Kidney (tissue), 14 donors: Measurements from ENCODE around the gene CPN2. TPM values are rescaled to one million over a fixed set of nuclear protein-coding genes. Genes with fewer than 3 reads are reported as not detected.

Experiments
- DNase-seq, 5 donors: peaks; one replicate each; pipeline ENCODE4 v3.0.0-alpha.2; 2013 to 2020
- FAIRE-seq: peaks from 2 replicates; lab custom pipeline; 2012; peaks lifted over from hg19 to GRCh38; lab: Jason Lieb, UNC
- H3K27ac ChIP-seq, 2 donors: one replicate each; pipeline ENCODE4 v1.7.0; 2013; ENCODE audit warnings: low read depth in 2 of 2, low read length in 2 of 2, inconsistent platforms in 1 of 2
- H3K27me3 ChIP-seq: one replicate; pipeline ENCODE4 v1.7.1; 2013; ENCODE audit warnings: low read length, inconsistent platforms; ENCODE audit not compliant: control insufficient read depth, insufficient read depth
- H3K36me3 ChIP-seq, 3 donors: one replicate each; pipeline versions ENCODE4 v1.7.0 to v1.7.1; 2013; ENCODE audit warnings: low read length in 3 of 3, control low read depth in 1 of 3, inconsistent platforms in 1 of 3; ENCODE audit not compliant: insufficient read depth in 3 of 3, control insufficient read depth in 2 of 3
- H3K4me1 ChIP-seq, 3 donors: one replicate each; pipeline versions ENCODE4 v1.7.0 to v1.7.1; 2013; ENCODE audit warnings: low read length in 3 of 3, inconsistent platforms in 1 of 3, low read depth in 1 of 3; ENCODE audit not compliant: control insufficient read depth in 2 of 3, insufficient read depth in 2 of 3
- H3K4me3 ChIP-seq, 3 donors: one replicate each; pipeline versions ENCODE4 v1.7.0 to v1.8.1; 2013; ENCODE audit warnings: low read length in 3 of 3, control low read depth in 1 of 3, inconsistent platforms in 1 of 3
- H3K9ac ChIP-seq, 3 donors: one replicate each; pipeline versions ENCODE4 v1.7.0 to v1.7.1; 2013; ENCODE audit warnings: low read length in 3 of 3, control low read depth in 1 of 3, inconsistent platforms in 1 of 3
- H3K9me3 ChIP-seq, 3 donors: one replicate each; pipeline versions ENCODE4 v1.7.0 to v1.7.1; 2013; ENCODE audit warnings: low read length in 3 of 3, control low read depth in 1 of 3, inconsistent platforms in 1 of 3; ENCODE audit not compliant: control insufficient read depth in 2 of 3, insufficient read depth in 1 of 3
- intact Hi-C: fragments of 100-400 bp; cut with DNase I; formaldehyde crosslinking; loops from one replicate; pipeline ENCODE4 v1.11.1; 2022
- polyA plus RNA-seq: library from polyadenylated mRNA; stranded (reverse); fragments of 350-450 nt; fragmentation: Illumina TruSeq; extraction: RNeasy Lipid Tissue Mini Kit (QIAGEN cat#74804); gene quantifications from one replicate; pipeline ENCODE4 v1.2.3, GENCODE V29; 2014; ENCODE audit warnings: low read depth, low replicate concordance; ENCODE audit not compliant: insufficient read depth
- total RNA-seq: library from RNA; stranded (reverse); fragmentation: NEBNext Ultra II Directional; extraction: Animal tissue kit (Norgen Biotek cat#: 25700); gene quantifications from one replicate; pipeline ENCODE4 v1.2.1, GENCODE V29; 2021
- TF ChIP-seq, protein P1 (sequence below): IDR thresholded peaks from 3 replicates; pipeline ENCODE4 v1.5.1; 2012; ENCODE audit warnings: mild to moderate bottlenecking, moderate library complexity, borderline replicate concordance; ENCODE audit not compliant: insufficient read depth; ENCODE audit errors: extremely low read depth
- donor health status: control.
- donor health status: control.
- donor health status: control.
- donor health status: control.
- donor health status: control.
- donor health status: DM: yes; HTN: yes; CAD: no.
- donor health status: Normal renal cell carcinoma (clear cell type).

CPN2 gene
- total and polyA plus RNA-seq, 2 donors from 2014 or later, result 0.72 to 15.8 TPM

- no peaks in the 10 kb centered on the region for H3K27me3 ChIP-seq
- no peaks in the 10 kb centered on the region for H3K4me1 ChIP-seq
- intact Hi-C loops, result no loop called here
- no peak overlapping the region for H3K4me3 ChIP-seq
- DNase-seq (no peak), FAIRE-seq (no peak)
- no peaks in the 10 kb centered on the region for H3K9me3 ChIP-seq
- H3K36me3 ChIP-seq, result no peaks in the 10 kb centered on the region
- TF ChIP-seq, protein P1, sequence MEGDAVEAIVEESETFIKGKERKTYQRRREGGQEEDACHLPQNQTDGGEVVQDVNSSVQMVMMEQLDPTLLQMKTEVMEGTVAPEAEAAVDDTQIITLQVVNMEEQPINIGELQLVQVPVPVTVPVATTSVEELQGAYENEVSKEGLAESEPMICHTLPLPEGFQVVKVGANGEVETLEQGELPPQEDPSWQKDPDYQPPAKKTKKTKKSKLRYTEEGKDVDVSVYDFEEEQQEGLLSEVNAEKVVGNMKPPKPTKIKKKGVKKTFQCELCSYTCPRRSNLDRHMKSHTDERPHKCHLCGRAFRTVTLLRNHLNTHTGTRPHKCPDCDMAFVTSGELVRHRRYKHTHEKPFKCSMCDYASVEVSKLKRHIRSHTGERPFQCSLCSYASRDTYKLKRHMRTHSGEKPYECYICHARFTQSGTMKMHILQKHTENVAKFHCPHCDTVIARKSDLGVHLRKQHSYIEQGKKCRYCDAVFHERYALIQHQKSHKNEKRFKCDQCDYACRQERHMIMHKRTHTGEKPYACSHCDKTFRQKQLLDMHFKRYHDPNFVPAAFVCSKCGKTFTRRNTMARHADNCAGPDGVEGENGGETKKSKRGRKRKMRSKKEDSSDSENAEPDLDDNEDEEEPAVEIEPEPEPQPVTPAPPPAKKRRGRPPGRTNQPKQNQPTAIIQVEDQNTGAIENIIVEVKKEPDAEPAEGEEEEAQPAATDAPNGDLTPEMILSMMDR, result no peak
- no peak overlapping the region for H3K27ac ChIP-seq
- H3K9ac ChIP-seq, result no peak overlapping the region
These were observed 13.2 kb upstream of the CPN2 start for GRCh38 chr3:194364314-194364651.

GRCh38 chr3:194360568-194360967 lies 9.4 kb upstream of the CPN2 start:
- TF ChIP-seq, protein P1, result no peak
- Histone ChIP-seq H3K9ac (no peak overlapping the region), H3K36me3 (no peaks in the 10 kb centered on the region), H3K9me3 (no peaks in the 10 kb centered on the region), H3K4me1 (no peaks in the 10 kb centered on the region), H3K4me3 (no peak overlapping the region), H3K27me3 (no peaks in the 10 kb centered on the region), H3K27ac (no peak overlapping the region)
- FAIRE-seq (no peak), DNase-seq (peak in 1 of 5 donors; percentile 58)
- intact Hi-C loops, result no loop called here

- Histone ChIP-seq H3K27ac (no peak overlapping the region), H3K27me3 (no peaks in the 10 kb centered on the region), H3K4me1 (no peaks in the 10 kb centered on the region), H3K36me3 (no peaks in the 10 kb centered on the region), H3K9me3 (no peaks in the 10 kb centered on the region), H3K4me3 (no peak overlapping the region), H3K9ac (no peak overlapping the region)
- TF ChIP-seq, protein P1, result no peak
- intact Hi-C loops, result no loop called here
- FAIRE-seq, result no peak
- no peak for DNase-seq
These were observed 6.6 kb upstream of the CPN2 start for GRCh38 chr3:194357681-194358080.

- Histone ChIP-seq H3K27me3 (no peaks in the 10 kb centered on the region), H3K36me3 (no peaks in the 10 kb centered on the region), H3K9me3 (no peaks in the 10 kb centered on the region), H3K4me3 (no peak overlapping the region), H3K27ac (no peak overlapping the region), H3K4me1 (no peaks in the 10 kb centered on the region), H3K9ac (no peak overlapping the region)
- no peak for FAIRE-seq
- peak in 1 of 5 donors; percentile 19 for DNase-seq
- intact Hi-C loops, result no loop called here
- TF ChIP-seq, protein P1, result no peak
These were observed 4.3 kb upstream of the CPN2 start for GRCh38 chr3:194355379-194355778.
